NOMO-1 treated with dmso at 0.1 percent for 144 hours (cell line): ENCODE data around the gene RBMS1.

Experiments
- DNase-seq: peaks from one replicate; lab custom pipeline; 2025; ENCODE audit not compliant: unreplicated experiment; lab: John Stamatoyannopoulos, UW

RBMS1 gene

DNA sequence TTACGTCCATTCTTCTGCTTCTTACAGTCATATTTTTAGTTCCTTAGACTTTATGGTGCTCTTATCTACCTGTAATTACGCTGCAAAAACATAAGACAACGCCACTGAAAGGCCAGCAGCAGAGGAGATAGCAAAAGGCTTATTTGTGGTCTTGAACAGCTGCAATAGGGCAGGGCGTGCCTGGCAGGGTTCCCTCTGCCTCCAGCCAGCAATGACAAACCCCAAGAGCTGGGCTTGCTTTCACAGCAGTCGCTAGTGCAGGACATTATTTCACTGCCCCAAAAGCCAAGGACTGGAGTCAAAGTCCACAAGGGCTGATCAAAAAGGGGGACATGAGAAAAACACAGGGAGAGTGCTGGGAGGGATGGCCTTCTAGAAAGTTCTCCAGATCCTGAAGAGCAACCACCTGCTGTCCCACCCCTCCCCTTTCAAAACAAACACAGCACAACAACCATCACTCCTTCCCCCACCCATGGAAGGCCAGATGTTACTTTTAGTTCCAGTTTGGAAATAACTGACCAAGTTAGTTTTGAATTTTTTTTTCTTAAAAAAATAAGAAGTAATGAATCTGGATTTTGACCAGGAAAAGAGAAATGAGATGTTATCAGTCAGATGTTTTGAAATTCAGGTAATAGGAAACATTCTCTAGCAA, 127.8 kb downstream of the RBMS1 start:
- no peak for DNase-seq

DNA sequence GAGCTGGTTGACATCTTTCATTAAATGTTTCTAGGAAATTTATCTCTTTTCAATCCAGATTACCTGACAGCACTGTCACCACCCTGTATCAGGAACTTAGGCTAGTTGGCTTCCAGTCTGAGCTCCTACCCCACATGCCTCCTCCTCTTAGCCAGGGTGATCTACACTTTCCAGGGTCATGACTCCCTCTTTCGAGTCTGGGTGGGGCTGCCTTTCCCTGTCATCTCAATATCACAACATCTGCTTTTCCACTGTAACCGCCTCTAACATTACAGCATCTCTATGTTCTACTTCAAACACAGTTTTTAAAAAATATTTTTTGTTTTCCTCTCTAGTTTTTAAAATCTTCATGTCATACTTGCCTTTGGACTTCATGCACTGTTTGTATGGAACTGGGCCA, 129.2 kb downstream of the RBMS1 start:
- DNase-seq: no peak

DNA sequence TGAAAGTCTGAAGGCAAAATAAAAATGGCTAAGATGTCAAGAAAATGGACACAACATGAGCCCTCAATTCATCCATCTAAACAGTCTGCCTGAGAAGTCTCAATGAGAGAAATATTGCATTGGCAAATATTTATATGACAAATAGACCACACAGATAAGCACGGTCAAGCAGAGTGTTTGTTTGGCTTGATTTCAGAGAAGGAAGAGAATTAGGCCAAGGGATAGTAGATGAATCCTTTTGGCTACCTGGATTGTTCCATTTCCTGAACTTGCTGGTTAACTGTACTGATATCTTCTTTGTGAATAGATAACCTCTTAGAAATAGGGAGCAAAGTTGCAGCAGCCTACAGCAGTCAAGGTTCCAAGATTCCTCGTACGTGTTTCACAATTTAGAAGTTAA, 129.6 kb downstream of the RBMS1 start:
- no peak for DNase-seq

DNA sequence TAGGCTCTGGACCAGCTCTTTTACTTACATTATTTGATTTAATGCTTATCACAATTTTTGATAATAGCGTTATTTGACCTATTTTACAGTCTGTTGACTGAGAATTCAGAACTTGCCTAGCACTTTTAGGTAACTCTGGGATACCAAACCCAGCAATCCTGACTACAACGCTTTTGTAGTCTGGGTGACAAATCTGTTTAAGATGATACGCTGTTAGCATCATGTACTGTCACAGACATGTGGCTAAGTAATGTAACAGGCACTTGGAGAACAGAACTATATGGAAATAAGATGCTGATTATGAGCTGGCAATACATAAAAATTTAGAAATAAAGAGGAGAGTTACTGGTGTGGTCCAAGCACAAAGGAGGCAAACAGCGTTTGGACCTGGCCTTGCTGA, 130.6 kb downstream of the RBMS1 start:
- no peak for DNase-seq

DNA sequence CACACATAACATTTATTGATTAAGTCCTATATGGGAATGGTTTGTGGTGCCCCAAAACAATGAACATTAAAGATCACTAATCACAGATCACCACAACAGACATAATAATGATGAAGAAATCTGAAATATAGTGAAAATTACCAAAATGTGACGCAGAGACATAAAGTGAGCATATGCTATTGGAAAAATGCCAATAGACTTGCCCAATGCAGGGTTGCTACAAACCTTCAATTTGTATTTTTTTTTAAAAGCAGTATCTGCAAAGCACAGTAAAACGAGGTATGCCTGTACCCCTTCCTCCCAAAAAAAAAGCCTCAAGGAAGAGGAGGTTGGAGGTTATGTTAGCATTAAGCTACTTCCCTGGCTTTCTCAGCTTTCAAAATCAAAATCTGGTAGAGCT, 131.1 kb downstream of the RBMS1 start:
- no peak for DNase-seq

DNA sequence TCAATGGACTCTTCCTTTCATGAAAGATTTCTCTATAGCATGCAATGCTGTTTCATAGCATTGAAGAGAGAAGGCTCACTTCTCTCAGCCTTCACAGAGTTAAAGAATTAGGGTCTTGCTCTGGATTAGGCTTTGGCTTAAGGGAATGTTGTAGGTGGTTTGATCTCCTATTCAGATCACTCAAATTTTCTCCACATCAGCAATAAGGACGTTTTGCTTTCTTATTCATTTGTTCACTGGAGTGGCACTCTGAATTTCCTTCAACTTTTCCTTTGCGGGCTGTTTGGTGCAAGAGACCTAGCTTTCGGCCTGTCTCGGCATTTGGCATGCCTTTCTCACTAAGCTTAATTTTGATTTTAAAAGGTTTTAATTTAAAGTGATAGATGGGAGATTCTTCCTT, 131.6 kb downstream of the RBMS1 start:
- DNase-seq: no peak

DNA sequence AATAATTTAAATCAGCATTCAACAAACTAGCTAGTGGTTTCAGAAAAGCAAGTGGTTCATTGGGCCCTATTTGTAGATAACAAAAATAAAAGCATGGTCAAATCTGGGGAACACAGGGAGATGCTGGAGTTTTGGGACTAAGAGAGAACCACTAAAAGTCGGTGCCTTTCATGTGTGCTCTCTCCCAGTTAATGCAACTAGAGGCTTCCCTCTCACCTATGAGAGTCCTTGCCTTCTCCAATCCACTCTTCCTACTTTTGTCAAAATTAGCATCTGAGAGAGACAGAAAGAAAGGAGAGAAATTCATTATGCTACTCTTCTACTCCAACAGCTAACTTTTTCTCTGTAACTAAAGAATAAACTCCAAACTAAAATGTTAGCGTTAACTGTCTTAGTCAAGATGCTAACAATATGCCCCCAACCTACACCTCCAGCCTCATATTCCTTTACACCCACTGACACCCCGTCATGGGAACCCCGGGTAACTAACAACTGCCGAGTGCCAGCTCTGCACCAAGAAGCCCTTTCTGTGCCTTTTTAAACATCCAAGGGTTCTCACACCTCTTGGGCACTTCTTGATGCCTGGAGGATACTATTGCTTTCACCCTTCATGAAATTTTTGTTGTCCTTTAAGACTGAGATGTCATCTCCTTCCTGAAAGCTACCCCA, 133.4 kb downstream of the RBMS1 start:
- DNase-seq: no peak

DNA sequence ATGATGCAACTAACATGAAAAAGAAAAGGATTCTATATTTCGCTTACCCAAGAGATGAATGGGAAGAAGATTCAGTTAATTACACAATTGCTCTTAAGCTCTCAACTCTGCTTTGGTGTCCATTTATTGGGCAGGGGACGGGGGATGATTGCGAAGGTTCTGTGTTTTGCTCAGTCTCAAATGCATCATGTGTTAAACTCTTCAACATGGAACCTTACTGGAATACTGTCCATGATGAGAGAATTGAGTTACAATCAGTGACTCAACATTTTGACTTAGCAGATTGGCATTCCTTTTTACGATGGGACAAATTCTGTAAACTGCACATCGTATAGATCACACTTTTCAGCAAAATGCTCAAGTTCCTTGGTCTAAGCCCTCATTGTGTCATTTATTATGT, 135.6 kb downstream of the RBMS1 start:
- DNase-seq: no peak

DNA sequence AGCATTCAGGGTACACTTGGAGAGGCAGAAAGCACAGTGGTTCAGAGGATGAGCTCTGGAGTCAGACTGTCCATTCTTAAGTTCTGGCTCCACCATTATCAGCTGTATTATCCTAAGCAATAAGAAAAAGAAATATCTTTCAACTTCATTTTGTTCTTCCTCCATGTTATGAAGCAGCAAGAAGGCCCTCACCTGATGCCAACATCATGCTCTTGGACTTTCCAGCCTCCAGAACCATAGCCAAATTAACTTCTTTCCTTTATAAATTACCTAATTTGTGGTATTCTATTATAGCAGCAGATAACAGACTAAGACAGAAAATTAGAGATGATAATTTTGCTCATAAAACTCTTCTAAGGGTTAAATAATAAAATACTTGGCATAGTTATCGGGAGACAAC, 137.1 kb downstream of the RBMS1 start:
- no peak for DNase-seq

DNA sequence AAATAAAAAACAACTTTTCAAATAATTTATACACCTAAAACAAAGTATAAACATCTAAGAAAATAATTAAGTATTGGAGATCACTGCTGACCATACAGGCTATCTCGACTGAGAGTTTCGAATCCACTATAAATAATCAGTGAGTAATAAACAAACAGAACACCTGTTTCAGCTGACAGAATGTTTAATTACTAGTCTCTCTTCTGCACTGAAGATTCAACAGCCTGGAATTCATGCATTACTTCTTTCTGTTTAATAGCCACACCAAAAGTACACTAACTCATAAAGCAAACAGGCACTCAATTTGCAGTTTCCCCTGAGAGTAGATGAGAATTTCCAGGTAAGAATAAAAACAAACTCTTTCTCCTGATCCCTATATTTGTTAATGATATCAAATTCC, 138.5 kb downstream of the RBMS1 start:
- DNase-seq: no peak

DNA sequence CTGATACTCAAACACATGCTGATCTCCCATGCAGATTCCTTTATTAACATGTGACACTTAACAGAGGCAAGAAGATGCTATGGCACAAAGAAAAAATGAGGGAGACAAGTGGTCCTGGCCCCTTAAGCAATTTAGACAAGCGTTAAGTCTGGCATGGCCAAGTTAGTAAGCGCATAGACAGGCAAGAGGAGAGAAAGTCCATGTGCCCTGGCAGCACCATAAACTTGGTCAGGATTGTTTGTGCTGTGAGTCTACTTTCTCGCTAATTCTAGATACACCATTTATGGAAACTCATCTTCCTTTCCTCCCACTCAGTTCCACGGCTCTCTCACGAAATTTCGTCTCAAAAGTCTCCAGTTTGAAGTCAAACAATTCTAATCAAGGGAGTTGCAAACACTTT, 138.9 kb downstream of the RBMS1 start:
- DNase-seq: no peak

DNA sequence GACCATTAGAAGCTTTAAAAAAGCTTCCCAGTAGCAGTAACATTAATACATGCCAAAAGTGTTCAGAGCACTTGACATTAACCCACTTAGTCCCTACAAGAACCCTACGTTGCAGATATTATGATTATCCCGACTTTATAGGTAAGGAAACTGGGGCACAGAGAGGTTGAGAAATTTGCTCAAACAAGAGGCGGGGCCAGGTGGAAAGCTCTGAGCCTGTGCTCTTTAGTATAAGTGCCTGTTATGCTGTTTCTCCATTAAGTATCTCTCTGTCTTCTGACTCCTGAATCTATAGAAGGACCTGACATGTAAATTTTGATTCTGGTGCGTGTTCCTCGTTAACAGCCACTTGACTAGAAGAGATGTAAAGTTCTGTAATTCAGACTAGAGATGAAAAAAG, 139.8 kb downstream of the RBMS1 start:
- no peak for DNase-seq

DNA sequence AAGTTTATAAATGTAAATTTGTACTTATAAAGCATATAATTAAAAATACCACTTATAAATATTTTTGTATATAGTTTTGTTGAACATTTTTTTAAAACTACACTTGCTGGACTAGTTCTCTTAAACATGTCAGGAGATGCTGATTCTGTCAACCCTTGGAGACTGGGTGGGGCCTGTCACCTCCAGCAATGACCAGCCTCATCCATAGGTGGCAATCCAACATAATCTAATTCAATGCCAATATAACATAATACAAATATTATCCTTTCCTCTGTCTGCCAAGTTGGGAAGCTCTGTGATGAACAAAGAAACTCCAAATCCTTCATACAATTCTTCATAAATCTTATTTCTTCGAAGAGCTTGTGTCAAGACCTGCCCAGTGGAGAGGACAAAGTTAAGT, 140.4 kb downstream of the RBMS1 start:
- DNase-seq: no peak

DNA sequence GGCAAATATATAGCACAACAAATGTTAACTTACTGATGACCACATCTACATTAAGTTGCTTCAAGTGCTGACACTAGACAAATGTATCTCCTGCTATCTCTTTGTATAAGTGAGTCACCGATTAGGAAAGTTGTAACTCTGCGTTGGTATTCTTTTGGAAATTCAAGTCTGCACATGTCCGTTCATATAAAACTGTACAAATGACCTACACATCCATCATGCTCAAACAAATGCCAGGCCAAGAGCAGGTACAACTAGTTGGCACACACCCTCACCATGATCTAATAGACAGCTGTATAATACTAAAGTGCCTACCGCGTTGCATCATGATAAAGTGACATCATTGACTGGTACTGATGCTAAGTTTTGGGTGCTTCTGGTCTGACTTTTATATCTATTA, 141.1 kb downstream of the RBMS1 start:
- no peak for DNase-seq

DNA sequence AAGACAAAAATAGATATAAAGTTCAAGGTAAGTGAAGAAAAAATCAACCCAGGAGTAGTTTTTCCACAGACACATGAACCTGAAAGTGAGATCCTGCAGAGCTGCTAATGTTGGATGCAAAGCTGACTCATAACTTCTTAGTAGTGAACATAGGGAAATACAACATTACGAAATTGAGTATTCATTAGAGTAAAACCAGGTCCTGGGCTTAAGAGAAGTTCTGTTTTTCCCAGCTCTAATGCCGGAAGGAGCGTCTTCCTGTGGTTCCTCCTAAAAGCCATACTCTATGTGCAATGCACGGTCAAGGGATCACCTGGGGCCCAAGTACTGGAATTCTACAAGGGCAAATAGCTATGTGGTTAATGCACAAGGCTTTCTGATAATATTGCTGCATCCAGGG, 141.7 kb downstream of the RBMS1 start:
- peak; percentile 7 for DNase-seq

DNA sequence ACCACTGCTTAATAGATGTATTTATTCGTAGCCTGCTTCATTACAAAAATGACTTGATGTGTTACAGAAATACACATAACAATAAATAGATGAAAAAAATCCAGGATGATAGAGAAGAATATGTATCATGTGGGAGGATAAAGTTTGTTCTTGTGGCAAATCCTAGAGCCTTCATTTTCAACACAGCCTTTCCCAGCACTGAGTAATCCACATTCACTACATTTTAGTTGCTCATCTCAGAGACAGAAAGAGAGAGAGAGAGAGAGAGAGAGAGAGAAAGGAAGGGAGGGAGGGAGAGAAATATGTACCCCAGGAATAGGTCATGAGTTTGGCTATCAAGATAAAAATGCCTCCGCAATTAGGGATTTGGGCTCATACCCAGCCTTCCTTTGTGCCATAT, 144.3 kb downstream of the RBMS1 start:
- no peak for DNase-seq

DNA sequence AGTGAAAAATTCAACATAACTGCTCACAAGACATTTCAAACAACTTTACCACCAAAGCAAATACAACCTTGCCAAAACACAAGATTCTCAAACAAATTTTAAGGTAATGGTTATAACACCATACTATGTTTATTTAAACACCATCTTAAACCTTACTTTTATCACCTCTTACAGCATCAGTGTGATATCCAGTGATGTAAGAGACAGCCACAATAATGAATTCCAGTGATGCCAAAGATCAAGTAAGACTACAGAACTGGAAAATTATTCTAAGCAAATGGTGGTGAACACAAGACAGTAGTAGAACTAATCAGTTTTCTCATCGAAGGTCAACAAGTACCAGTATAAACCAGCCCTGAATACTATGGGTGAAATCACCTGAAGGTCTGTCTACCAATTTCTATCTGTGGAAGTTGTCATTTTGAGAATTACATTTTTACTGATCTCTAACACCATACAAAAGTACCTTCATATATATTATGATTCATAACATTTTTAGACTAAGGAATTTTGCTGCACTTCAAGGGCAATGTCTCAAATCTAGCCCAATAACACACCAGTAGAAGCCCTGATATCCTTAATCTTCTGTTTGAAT, 146.2 kb downstream of the RBMS1 start:
- no peak for DNase-seq

DNA sequence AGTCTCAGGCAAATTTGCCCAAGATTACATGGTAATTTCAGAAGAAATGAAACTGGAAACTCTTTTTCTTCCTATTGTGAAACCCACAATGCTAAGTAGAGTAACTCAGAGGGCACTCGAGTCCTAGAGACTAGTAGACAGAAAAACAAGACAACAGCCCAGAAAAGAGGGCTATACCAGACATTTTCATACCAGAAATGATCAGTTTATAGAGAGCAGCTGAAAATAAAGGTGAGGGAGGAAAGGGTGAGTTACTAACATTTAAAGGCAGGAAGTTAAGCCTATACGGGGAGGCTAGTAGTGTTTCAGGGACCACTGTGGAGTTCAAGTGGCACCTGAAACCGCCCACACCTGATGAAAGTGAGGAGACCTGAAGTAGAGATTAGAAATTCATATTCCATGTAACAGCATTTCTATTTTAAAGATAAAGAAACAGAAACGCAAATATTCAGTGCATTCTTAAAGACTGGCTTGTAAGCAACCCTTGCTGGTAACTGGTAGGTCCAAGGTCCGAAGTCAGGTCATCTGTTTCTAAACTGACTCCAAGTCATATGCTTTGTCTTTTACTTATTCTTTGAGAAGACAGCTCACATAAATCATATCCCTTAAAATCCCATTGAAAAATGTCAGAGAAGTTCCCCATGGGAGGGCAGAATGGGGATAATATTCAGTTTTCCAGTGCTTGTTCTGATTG, 148.4 kb downstream of the RBMS1 start:
- DNase-seq: no peak

DNA sequence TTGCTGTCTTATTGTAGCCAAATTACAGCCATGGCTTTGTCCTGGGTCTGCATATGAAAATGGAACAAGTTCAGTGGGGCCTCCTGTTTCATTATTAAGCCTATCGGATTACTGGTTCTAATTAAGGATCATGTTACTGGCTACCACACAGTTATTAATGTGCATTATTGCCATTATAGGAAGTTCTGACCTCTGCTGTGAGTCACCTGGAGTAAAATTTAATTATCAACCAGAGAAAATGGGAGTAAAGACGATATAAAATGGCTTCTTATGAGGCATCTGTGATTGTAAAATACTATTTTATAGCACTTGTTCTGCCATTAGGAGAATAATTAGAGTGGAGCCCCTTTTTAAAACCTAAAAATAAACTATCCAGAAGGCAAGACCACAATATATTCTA, 150.2 kb downstream of the RBMS1 start:
- no peak for DNase-seq

DNA sequence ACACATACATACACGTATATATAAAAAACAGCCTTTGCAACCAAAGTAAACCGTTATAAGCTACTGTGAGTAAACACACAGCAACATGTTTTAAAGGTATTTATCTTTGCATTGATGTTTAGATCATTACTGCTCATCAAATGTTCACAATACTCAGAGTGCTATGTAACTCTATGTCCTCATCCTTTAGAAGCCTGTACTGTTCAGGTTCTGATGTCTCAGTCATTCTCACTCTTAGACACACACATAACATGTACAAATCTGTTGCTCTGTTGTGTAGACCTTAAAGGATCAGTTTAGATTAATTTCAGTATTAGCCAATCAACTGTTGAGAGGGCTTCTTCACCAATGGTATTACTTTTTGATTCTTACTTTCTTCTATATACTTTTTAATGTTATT, 153.9 kb downstream of the RBMS1 start:
- no peak for DNase-seq

DNA sequence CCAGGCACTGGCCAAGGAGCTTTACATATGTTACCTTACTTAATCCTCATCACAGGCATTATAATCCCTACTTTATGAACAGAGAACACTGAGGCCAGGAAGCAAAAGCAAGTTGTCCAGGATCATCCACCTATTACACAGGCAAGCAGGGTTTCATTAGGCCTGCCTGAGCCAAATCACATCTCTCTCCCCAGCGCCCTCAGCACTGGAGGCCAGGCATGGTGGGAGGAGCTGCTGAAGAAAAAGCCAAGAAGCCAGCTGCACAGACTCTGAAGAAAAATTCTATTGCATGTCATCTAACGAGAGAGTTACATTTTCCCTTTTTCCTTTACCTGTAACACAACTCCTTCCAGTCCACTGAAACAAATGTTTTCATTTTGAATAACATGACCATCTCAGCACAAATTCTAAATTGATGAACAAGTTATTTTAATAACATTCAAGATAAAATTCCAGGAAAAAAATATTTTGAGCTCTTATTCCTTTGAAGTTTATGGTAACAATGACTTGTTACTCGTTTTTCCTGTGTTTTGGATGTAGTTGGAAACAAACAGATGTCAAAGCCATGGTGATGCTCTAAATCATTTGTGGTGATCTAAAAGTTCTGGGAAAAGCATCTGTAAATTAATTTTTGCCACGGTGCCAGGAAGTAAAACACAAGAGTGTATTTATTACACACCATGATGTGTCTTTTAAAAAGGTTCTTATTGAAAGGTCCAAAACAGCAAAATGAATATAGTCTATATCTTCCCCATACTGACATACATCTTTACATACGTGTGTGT, 154.5 kb downstream of the RBMS1 start:
- DNase-seq: no peak
